ENCODE data around the gene LY6G5B.

- TF ChIP-seq, protein P1, sequence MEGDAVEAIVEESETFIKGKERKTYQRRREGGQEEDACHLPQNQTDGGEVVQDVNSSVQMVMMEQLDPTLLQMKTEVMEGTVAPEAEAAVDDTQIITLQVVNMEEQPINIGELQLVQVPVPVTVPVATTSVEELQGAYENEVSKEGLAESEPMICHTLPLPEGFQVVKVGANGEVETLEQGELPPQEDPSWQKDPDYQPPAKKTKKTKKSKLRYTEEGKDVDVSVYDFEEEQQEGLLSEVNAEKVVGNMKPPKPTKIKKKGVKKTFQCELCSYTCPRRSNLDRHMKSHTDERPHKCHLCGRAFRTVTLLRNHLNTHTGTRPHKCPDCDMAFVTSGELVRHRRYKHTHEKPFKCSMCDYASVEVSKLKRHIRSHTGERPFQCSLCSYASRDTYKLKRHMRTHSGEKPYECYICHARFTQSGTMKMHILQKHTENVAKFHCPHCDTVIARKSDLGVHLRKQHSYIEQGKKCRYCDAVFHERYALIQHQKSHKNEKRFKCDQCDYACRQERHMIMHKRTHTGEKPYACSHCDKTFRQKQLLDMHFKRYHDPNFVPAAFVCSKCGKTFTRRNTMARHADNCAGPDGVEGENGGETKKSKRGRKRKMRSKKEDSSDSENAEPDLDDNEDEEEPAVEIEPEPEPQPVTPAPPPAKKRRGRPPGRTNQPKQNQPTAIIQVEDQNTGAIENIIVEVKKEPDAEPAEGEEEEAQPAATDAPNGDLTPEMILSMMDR (IDR thresholded peaks at IDR 0.05): no peak
- no peak for TF ChIP-seq POLR2A (IDR thresholded peaks at IDR 0.05)
Measured at GRCh38 chr6:31676322-31676903, 6.6 kb downstream of the LY6G5B start.
